NCI-H1092 (cell line): ENCODE results near the gene TEX26.

Source experiments
- DNase-seq: peaks from one replicate; lab custom pipeline; 2025; lab: John Stamatoyannopoulos, UW

TEX26 gene

GRCh38 chr13:30976025-30976424 is 43.6 kb downstream of the TEX26 start:
- DNase-seq = no peak

- peak; percentile 13 for DNase-seq
Observed at GRCh38 chr13:30978981-30979956, 46.8 kb downstream of the TEX26 start.

- DNase-seq = no peak
Observed at GRCh38 chr13:30982506-30982905, 50.0 kb downstream of the TEX26 start.

GRCh38 chr13:30982906-30983305 is 50.5 kb downstream of the TEX26 start:
- DNase-seq = no peak

- no peak for DNase-seq
Observed at GRCh38 chr13:30983431-30983830, 51.0 kb downstream of the TEX26 start.

GRCh38 chr13:30984620-30985019 is 52.2 kb downstream of the TEX26 start:
- no peak for DNase-seq

- DNase-seq = no peak
Observed at GRCh38 chr13:30985637-30986205, 53.3 kb downstream of the TEX26 start.

GRCh38 chr13:30991184-30991583 is 58.7 kb downstream of the TEX26 start:
- DNase-seq = no peak

- DNase-seq = no peak
Observed at GRCh38 chr13:30991922-30992321, 59.5 kb downstream of the TEX26 start.

- no peak for DNase-seq
Observed at GRCh38 chr13:30995331-30995730, 62.9 kb downstream of the TEX26 start.

- DNase-seq = peak; percentile 36
Observed at GRCh38 chr13:30997697-30998096, 65.2 kb downstream of the TEX26 start.

- peak; percentile 46 for DNase-seq
Observed at GRCh38 chr13:30998136-30999088, 66.0 kb downstream of the TEX26 start.

GRCh38 chr13:31000889-31001288 is 68.4 kb downstream of the TEX26 start:
- DNase-seq = no peak

- DNase-seq = no peak
Observed at GRCh38 chr13:31001647-31002046, 69.2 kb downstream of the TEX26 start.

- DNase-seq = no peak
Observed at GRCh38 chr13:31005066-31005465, 72.6 kb downstream of the TEX26 start.

GRCh38 chr13:31007417-31007816 is 75.0 kb downstream of the TEX26 start:
- DNase-seq = no peak

- no peak for DNase-seq
Observed at GRCh38 chr13:31008400-31009115, 76.1 kb downstream of the TEX26 start.

GRCh38 chr13:31009166-31009565 is 76.7 kb downstream of the TEX26 start:
- no peak for DNase-seq

GRCh38 chr13:31010296-31010695 is 77.8 kb downstream of the TEX26 start:
- no peak for DNase-seq

GRCh38 chr13:31011193-31011860 is 78.9 kb downstream of the TEX26 start:
- no peak for DNase-seq
